GM12878 (cell line): ENCODE results near the gene SCN4A. TPM values are rescaled to one million over a fixed set of nuclear protein-coding genes. Genes with fewer than 3 reads are reported as not detected.

Source experiments
- ATAC-seq: fragments of 200-7000 bp; cut with Tn5 transposase; 3 replicates; pipeline ENCODE4 v1.9.1; 2020; ENCODE audit warnings: mild to moderate bottlenecking, moderate library complexity
- BruUV-seq: library from RNA; stranded (reverse); fragments of 400-500 nt; replicated peaks from 2 replicates; lab custom pipeline; 2021; lab: Mats Ljungman, UMichigan
- CTCF ChIA-PET: fragments of 300-600 bp; sonication (Branson Sonifier 250); formaldehyde crosslinking; extraction: SDS; loops from one replicate; lab custom pipeline; 2021; ENCODE audit warnings: inconsistent platforms; lab: Yijun Ruan, JAX
- POLR2A ChIA-PET: fragments of 350-600 bp; formaldehyde crosslinking; extraction: SDS; loops from one replicate; lab custom pipeline; 2021; ENCODE audit warnings: inconsistent platforms; lab: Charles Lee
- RAD21 ChIA-PET: fragments of 300-600 bp; sonication (Branson Sonifier 250); formaldehyde crosslinking; loops from one replicate; lab custom pipeline; 2023; ENCODE audit warnings: antibody characterized with exemption; ENCODE audit not compliant: unreplicated experiment; lab: Charles Lee
- SMC1A ChIA-PET: fragments of 300-600 bp; sonication (Branson Sonifier 250); formaldehyde crosslinking; loops from one replicate; lab custom pipeline; 2023; ENCODE audit not compliant: unreplicated experiment, uncharacterized antibody; lab: Charles Lee
- DNase-seq: peaks from one replicate; pipeline ENCODE4 v3.0.0-alpha.2; 2011; ENCODE audit warnings: low read depth, low spot score
- FAIRE-seq: peaks from 3 replicates; lab custom pipeline; 2011; peaks lifted over from hg19 to GRCh38; lab: Jason Lieb, UNC
- H2AFZ ChIP-seq: 2 replicates; pipeline ENCODE4 v1.6.0; 2011; ENCODE audit warnings: low read depth, low read length, control low read depth; ENCODE audit not compliant: control insufficient read depth
- H3K27ac ChIP-seq: 2 replicates; pipeline ENCODE4 v1.5.1; 2011; ENCODE audit warnings: control low read depth; ENCODE audit not compliant: control insufficient read depth, insufficient read depth
- H3K27me3 ChIP-seq, 2 experiments: replicated peaks in 1 of 2; 2 replicates each; pipeline versions ENCODE4 v1.6.0 to v1.6.1; 2011; ENCODE audit warnings: low read length in 1 of 2; ENCODE audit not compliant: control insufficient read depth in 2 of 2, insufficient read depth in 2 of 2
- H3K36me3 ChIP-seq, 2 experiments: 2 replicates each; pipeline ENCODE4 v1.5.1; 2011; ENCODE audit warnings: low read length in 1 of 2; ENCODE audit not compliant: control insufficient read depth in 2 of 2, insufficient read depth in 2 of 2
- H3K4me1 ChIP-seq: 2 replicates; pipeline ENCODE4 v1.6.1; 2011; ENCODE audit warnings: mild to moderate bottlenecking, low read length, moderate library complexity, mixed read lengths; ENCODE audit not compliant: control insufficient read depth, insufficient read depth
- H3K4me2 ChIP-seq: 2 replicates; pipeline ENCODE4 v1.6.0; 2011; ENCODE audit warnings: control low read depth; ENCODE audit not compliant: control insufficient read depth, insufficient read depth
- H3K4me3 ChIP-seq: fragments of 200-600 bp; sonication (generic); 2 replicates; pipeline ENCODE4 v1.5.1; 2016
- H3K79me2 ChIP-seq: 2 replicates; pipeline ENCODE4 v1.6.0; 2011; ENCODE audit warnings: low read length; ENCODE audit not compliant: control insufficient read depth, insufficient read depth
- H3K9ac ChIP-seq: 2 replicates; pipeline ENCODE4 v1.8.0; 2011; ENCODE audit warnings: low read length, control low read depth, mixed read lengths; ENCODE audit not compliant: control insufficient read depth, insufficient read depth
- H3K9me3 ChIP-seq: replicated peaks from 3 replicates; pipeline ENCODE4 v1.5.1; 2011; ENCODE audit warnings: mild to moderate bottlenecking, low read length; ENCODE audit not compliant: control insufficient read depth, insufficient read depth
- H4K20me1 ChIP-seq: 2 replicates; pipeline ENCODE4 v1.6.0; 2011; ENCODE audit not compliant: control insufficient read depth, insufficient read depth
- ASH2L ChIP-seq: fragments of 300-600, 200-600 bp; sonication (generic); IDR thresholded peaks from 2 replicates; pipeline ENCODE4 v1.6.1; 2017; ENCODE audit warnings: low read depth, mild to moderate bottlenecking, borderline replicate concordance
- ATF3 ChIP-seq: IDR thresholded peaks from 2 replicates; pipeline ENCODE4 v1.6.1; 2011; ENCODE audit warnings: low read depth, mild to moderate bottlenecking, low read length, moderate library complexity, borderline replicate concordance; ENCODE audit errors: extremely low read depth
- ATF7 ChIP-seq: fragments of 450-650 bp; IDR thresholded peaks from 2 replicates; pipeline ENCODE4 v1.6.1; 2016; ENCODE audit warnings: low read depth, mild to moderate bottlenecking
- CREB1 ChIP-seq: IDR thresholded peaks from 2 replicates; pipeline ENCODE4 v1.6.1; 2012; ENCODE audit warnings: low read depth, mild to moderate bottlenecking, inconsistent platforms
- DPF2 ChIP-seq: fragments of 450-650 bp; IDR thresholded peaks from 2 replicates; pipeline ENCODE4 v1.6.1; 2017; ENCODE audit warnings: mild to moderate bottlenecking
- ELK1 ChIP-seq: IDR thresholded peaks from 2 replicates; pipeline ENCODE4 v1.6.1; 2012; ENCODE audit warnings: low read depth, low read length, improper control_type of control experiment
- GATAD2B ChIP-seq: fragments of 450-650 bp; conservative IDR thresholded peaks from 2 replicates; pipeline ENCODE4 v1.6.1; 2017; ENCODE audit warnings: low read depth, mild to moderate bottlenecking, moderate library complexity
- IRF3 ChIP-seq: fragments of 450-650 bp; IDR thresholded peaks from 2 replicates; pipeline ENCODE4 v1.6.1; 2014; ENCODE audit warnings: mild to moderate bottlenecking
- IRF4 ChIP-seq: IDR thresholded peaks from 2 replicates; pipeline ENCODE4 v1.6.1; 2011; ENCODE audit warnings: low read depth, low read length
- KAT2A ChIP-seq: conservative IDR thresholded peaks from 2 replicates; pipeline ENCODE4 v1.6.1; 2011; ENCODE audit warnings: low read depth, low read length; ENCODE audit not compliant: control insufficient read depth
- MAX ChIP-seq: IDR thresholded peaks from 2 replicates; pipeline ENCODE4 v1.6.1; 2012; ENCODE audit warnings: low read depth, low read length, improper control_type of control experiment
- MLLT1 ChIP-seq: fragments of 450-650 bp; IDR thresholded peaks from 2 replicates; pipeline ENCODE4 v1.6.1; 2016; ENCODE audit warnings: mild to moderate bottlenecking
- MTA3 ChIP-seq: IDR thresholded peaks from 2 replicates; pipeline ENCODE4 v1.6.1; 2012; ENCODE audit warnings: low read length, inconsistent platforms, borderline replicate concordance
- NBN ChIP-seq: fragments of 450-650 bp; IDR thresholded peaks from 2 replicates; pipeline ENCODE4 v1.6.1; 2016
- SMARCA5 ChIP-seq: fragments of 450-650 bp; IDR thresholded peaks from 2 replicates; pipeline ENCODE4 v1.6.1; 2017; ENCODE audit warnings: mild to moderate bottlenecking
- SUPT20H ChIP-seq: IDR thresholded peaks from 2 replicates; pipeline ENCODE4 v1.6.1; 2011; ENCODE audit warnings: low read depth, mild to moderate bottlenecking, low read length, moderate library complexity, borderline replicate concordance; ENCODE audit not compliant: control insufficient read depth
- YBX1 ChIP-seq: fragments of 450-650 bp; IDR thresholded peaks from 2 replicates; pipeline ENCODE4 v1.6.1; 2016; ENCODE audit warnings: antibody characterized with exemption
- YY1 ChIP-seq: IDR thresholded peaks from 2 replicates; pipeline ENCODE4 v1.6.1; 2011; ENCODE audit warnings: low read depth, mild to moderate bottlenecking, low read length
- ZNF274 ChIP-seq: IDR thresholded peaks from one replicate; pipeline ENCODE4 v1.8.0; 2011; ENCODE audit not compliant: insufficient read length, insufficient read depth
- ZNF384 ChIP-seq: IDR thresholded peaks from 2 replicates; pipeline ENCODE4 v1.6.1; 2012; ENCODE audit warnings: low read depth, mild to moderate bottlenecking, low read length, improper control_type of control experiment, borderline replicate concordance
- ZNF622 ChIP-seq: fragments of 450-650 bp; IDR thresholded peaks from 2 replicates; pipeline ENCODE4 v1.6.1; 2017; ENCODE audit warnings: mild to moderate bottlenecking, inconsistent platforms
- WGBS: methylation state at CpG from one replicate; pipeline ENCODE4 v1.1.6; 2016; ENCODE audit warnings: low lambda C conversion rate; ENCODE audit not compliant: insufficient replicate concordance, insufficient coverage; ENCODE audit errors: missing lambda C conversion rate; 5-methylcytosine and 5-hydroxymethylcytosine counted together
- in situ Hi-C: fragments of 300-500 bp; cut with MboI; formaldehyde crosslinking; loops from 9 replicates; pipeline ENCODE4 v1.14.3; 2018; ENCODE audit warnings: mixed read lengths
- intact Hi-C: fragments of 100-400 bp; cut with micrococcal nuclease; formaldehyde crosslinking; loops from one replicate; pipeline ENCODE4 v1.14.2; 2022; ENCODE audit not compliant: unreplicated experiment
- polyA plus RNA-seq, 11 experiments: library from polyadenylated mRNA; depleted of rRNA in 4 of 11; unstranded in 6 of 11; stranded (reverse) in 5 of 11; fragments of >200 nt; fragmentation: Nextera tagmentation in 4 of 11; fragmentation: Illumina TruSeq in 1 of 11; extraction: Ambion mirVana in 4 of 11; extraction: Trizol in 1 of 11; gene quantifications; 1 replicate in 1 of 11; 2 replicates in 10 of 11; pipeline versions ENCODE4 v1.2.1 to v1.2.3, GENCODE V29; 2011 to 2016; ENCODE audit warnings: inconsistent platforms in 2 of 11, missing spikeins in 2 of 11, low read depth in 1 of 11
- total RNA-seq, 4 experiments: library from RNA; depleted of rRNA in 3 of 4; stranded (reverse); fragments of >200 nt in 3 of 4; fragmentation: Illumina TruSeq in 1 of 4; extraction: Trizol in 1 of 4; gene quantifications; 2 replicates each; pipeline versions ENCODE4 v1.2.1 to v1.2.3, GENCODE V29; 2013 to 2021

Gene SCN4A
- total and polyA plus RNA-seq, 10 of the 15 experiments (the other 5 are each of a cell fraction or from before 2014, with no cell fraction given): under 0.01 to 0.15 (median 0.07) TPM; not detected in 4

GRCh38 chr17:63998050-63998720 lies 25.5 kb upstream of the SCN4A start, which contains the start of gene PRR29:
Gene PRR29, plus strand, starts transcription at chr17:63998351. Its CDS starts 14 bp downstream, at chr17:63998365.
- intact Hi-C loops: no loop called here
- TF ChIP-seq IRF3: no peak
- TF ChIP-seq CREB1: no peak
- no peak for TF ChIP-seq MTA3
- no peak for TF ChIP-seq MLLT1
- TF ChIP-seq KAT2A: no peak
- no peak for TF ChIP-seq ATF7
- TF ChIP-seq ZNF274: no peak
- no peak for TF ChIP-seq IRF4
- no peak for TF ChIP-seq YBX1
- TF ChIP-seq NBN: no peak
- no peak for TF ChIP-seq ATF3
- TF ChIP-seq GATAD2B: no peak
- no peak for TF ChIP-seq SUPT20H
- no peak for TF ChIP-seq ZNF622
- TF ChIP-seq ASH2L: no peak
- TF ChIP-seq ZNF384: no peak
- 0 out of 2 replicates have a peak, but pooled peaks have one; percentile 17 for TF ChIP-seq ELK1
- no peak for TF ChIP-seq MAX
- TF ChIP-seq SMARCA5: no peak
- TF ChIP-seq YY1: peak; percentile 82
- peak; percentile 50; the same call in 1 of the 2 replicates for TF ChIP-seq DPF2

More at GRCh38 chr17:63998050-63998720, 25.5 kb upstream of the SCN4A start, which contains the start of gene PRR29:
- ChIA-PET SMC1A (no interaction called here), CTCF (interaction anchor here (1.1 to 1.8 kb wide), 2 partner anchors 18 to 27 kb away, joined by 5 to 6 read pairs; no protein-coding TSS in a partner anchor), POLR2A (no interaction called here), RAD21 (interaction anchor here (0.6 to 0.8 kb wide), 2 partner anchors 12 to 135 kb away, joined by 3 read pairs; no protein-coding TSS in a partner anchor)
- no TSS peak for BruUV-seq
- no peaks in the 10 kb centered on the region for H3K79me2 ChIP-seq
- H2AFZ ChIP-seq: peak within 1 kb of the TSS; percentile 95
- H3K36me3 ChIP-seq: peaks cover 0 to 6% of the 10 kb centered on the region in 2 experiments; a peak in 3 of 4 replicates
- H3K9ac ChIP-seq: no peak within 1 kb of the TSS; the same call in 1 of the 2 replicates
- peaks cover 4% of the 10 kb centered on the region for H3K4me1 ChIP-seq
- no peaks in the 10 kb centered on the region for H3K9me3 ChIP-seq
- in situ Hi-C loops: no loop called here
- peaks cover 3 to 7% of the 10 kb centered on the region in 2 experiments; a peak in 3 of 4 replicates for H3K27me3 ChIP-seq
- peak; percentile 89 for ATAC-seq
- 3% methylated on average over 42 of the region's 43 CpGs for WGBS
- peak; percentile 71 for FAIRE-seq
- H3K4me3 ChIP-seq: peak within 1 kb of the TSS; percentile 79; the same call in 1 of the 2 replicates
- H4K20me1 ChIP-seq: no peaks in the 10 kb centered on the region
- H3K27ac ChIP-seq: no peak within 1 kb of the TSS
- peak within 1 kb of the TSS; percentile 97 for H3K4me2 ChIP-seq
- no peak for DNase-seq
